A549 (cell line): ENCODE results near the gene SPATA6L. TPM values are rescaled to one million over a fixed set of nuclear protein-coding genes. Genes with fewer than 3 reads are reported as not detected.

Experiments used
- ATAC-seq, 2 experiments: fragments of 200-7000 bp in 1 of 2; fragments of >200 bp in 1 of 2; cut with Nextera tagmentation in 1 of 2; cut with Tn5 transposase in 1 of 2; 3 replicates each; pipeline versions ENCODE4 v1.8.0 to v1.9.1; 2018 to 2020; ENCODE audit warnings: mild to moderate bottlenecking in 1 of 2, moderate library complexity in 1 of 2
- CTCF ChIA-PET: fragments of 300-600 bp; sonication (Branson Sonifier 250); formaldehyde crosslinking; extraction: SDS; loops from one replicate; lab custom pipeline; 2021; ENCODE audit warnings: antibody characterized with exemption, inconsistent platforms; lab: Yijun Ruan, JAX
- POLR2A ChIA-PET: fragments of 350-600 bp; formaldehyde crosslinking; extraction: SDS; loops from one replicate; lab custom pipeline; 2021; ENCODE audit warnings: antibody characterized with exemption, inconsistent platforms; lab: Yijun Ruan, JAX
- DNase-seq, 2 experiments: peaks; one replicate each; pipeline versions ENCODE4 v3.0.0 to v3.0.0-alpha.2; 2011 to 2016; ENCODE audit warnings: low read depth in 1 of 2, low spot score in 1 of 2
- FAIRE-seq: peaks from 2 replicates; lab custom pipeline; 2011; peaks lifted over from hg19 to GRCh38; lab: Jason Lieb, UNC
- H3K27ac ChIP-seq, 2 experiments: fragments of >200 bp; sonication (Bioruptor Twin); formaldehyde crosslinking; 3 replicates each; pipeline ENCODE4 v1.5.1; 2016 to 2017
- H3K4me1 ChIP-seq: fragments of >200 bp; sonication (Bioruptor Twin); formaldehyde crosslinking; 3 replicates; pipeline ENCODE4 v1.6.1; 2016
- H3K4me2 ChIP-seq: fragments of >200 bp; sonication (Bioruptor Twin); formaldehyde crosslinking; 3 replicates; pipeline ENCODE4 v1.6.1; 2016
- H3K4me3 ChIP-seq: fragments of >200 bp; sonication (Bioruptor Twin); formaldehyde crosslinking; 3 replicates; pipeline ENCODE4 v1.5.1; 2016
- H3K9me3 ChIP-seq: fragments of >200 bp; sonication (Bioruptor Twin); formaldehyde crosslinking; 3 replicates; pipeline ENCODE4 v1.6.1; 2016
- ATOH8 ChIP-seq: fragments of 250-450 bp; sonication (Bioruptor Pico); IDR thresholded peaks from 2 replicates; pipeline ENCODE4 v1.5.0; 2020; ENCODE audit warnings: low read depth, mild to moderate bottlenecking, moderate library complexity
- BCL3 ChIP-seq: fragments of >200 bp; sonication (Bioruptor Twin); formaldehyde crosslinking; IDR thresholded peaks from 3 replicates; pipeline ENCODE4 v1.6.1; 2016
- BHLHE40 ChIP-seq: IDR thresholded peaks from 2 replicates; pipeline ENCODE4 v1.6.1; 2012; ENCODE audit warnings: low read depth, low read length, inconsistent platforms
- CBX2 ChIP-seq: fragments of 200-600 bp; sonication (generic); IDR thresholded peaks from 2 replicates; pipeline ENCODE4 v1.6.1; 2016; ENCODE audit warnings: low read depth, mild to moderate bottlenecking, borderline replicate concordance
- CBX8 ChIP-seq: fragments of 200-600 bp; sonication (generic); IDR thresholded peaks from 2 replicates; pipeline ENCODE4 v1.6.1; 2016
- E2F6 ChIP-seq: IDR thresholded peaks from 2 replicates; pipeline ENCODE4 v1.6.1; 2012; ENCODE audit warnings: low read depth, borderline replicate concordance
- ELK1 ChIP-seq: fragments of 150-350 bp; IDR thresholded peaks from 2 replicates; pipeline ENCODE4 v1.6.1; 2014; ENCODE audit warnings: low read depth, mild to moderate bottlenecking, low read length
- FOSB ChIP-seq: fragments of 250-450 bp; sonication (Bioruptor Pico); IDR thresholded peaks from 2 replicates; pipeline ENCODE4 v1.5.0; 2020; ENCODE audit warnings: mild to moderate bottlenecking, moderate library complexity
- FOXS1 ChIP-seq: fragments of 250-450 bp; sonication (Bioruptor Pico); IDR thresholded peaks from 2 replicates; pipeline ENCODE4 v1.5.0; 2020; ENCODE audit warnings: mild to moderate bottlenecking, moderate library complexity
- GATA3 ChIP-seq: IDR thresholded peaks from 2 replicates; pipeline ENCODE4 v1.6.1; 2012; ENCODE audit warnings: borderline replicate concordance
- HES2 ChIP-seq: fragments of >200 bp; sonication (Bioruptor Twin); formaldehyde crosslinking; IDR thresholded peaks from 2 replicates; pipeline ENCODE4 v1.6.1; 2016
- HEYL ChIP-seq: fragments of 250-450 bp; sonication (Bioruptor Pico); IDR thresholded peaks from 2 replicates; pipeline ENCODE4 v1.8.0; 2021; ENCODE audit warnings: mild to moderate bottlenecking, moderate library complexity
- HOXA7 ChIP-seq: fragments of 250-450 bp; sonication (Bioruptor Pico); IDR thresholded peaks from 2 replicates; pipeline ENCODE4 v1.5.0; 2020; ENCODE audit warnings: mild to moderate bottlenecking, moderate library complexity
- HOXB13 ChIP-seq: fragments of 250-450 bp; sonication (Bioruptor Pico); IDR thresholded peaks from 2 replicates; pipeline ENCODE4 v1.5.0; 2020; ENCODE audit warnings: low read depth, mild to moderate bottlenecking, moderate library complexity
- HOXB5 ChIP-seq: fragments of 250-450 bp; sonication (Bioruptor Pico); IDR thresholded peaks from 2 replicates; pipeline ENCODE4 v1.5.0; 2020; ENCODE audit warnings: mild to moderate bottlenecking, moderate library complexity
- JUN ChIP-seq, 2 experiments: fragments of >200 bp; sonication (Bioruptor Twin); formaldehyde crosslinking; IDR thresholded peaks; 2 replicates in 1 of 2; 3 replicates in 1 of 2; pipeline ENCODE4 v1.6.1; 2016 to 2017
- KDM5A ChIP-seq: fragments of 200-600 bp; sonication (generic); IDR thresholded peaks from 2 replicates; pipeline ENCODE4 v1.6.1; 2016; ENCODE audit warnings: antibody characterized with exemption, mild to moderate bottlenecking
- NFE2L2 ChIP-seq: fragments of 150-350 bp; conservative IDR thresholded peaks from 2 replicates; pipeline ENCODE4 v1.6.1; 2014; ENCODE audit warnings: low read length
- NR3C1 ChIP-seq: fragments of >200 bp; sonication (Bioruptor Twin); formaldehyde crosslinking; IDR thresholded peaks from 3 replicates; pipeline ENCODE4 v1.6.1; 2017
- PHF8 ChIP-seq: fragments of 200-600 bp; sonication (generic); IDR thresholded peaks from 2 replicates; pipeline ENCODE4 v1.6.1; 2016; ENCODE audit warnings: low read depth, mild to moderate bottlenecking, antibody characterized with exemption, moderate library complexity, borderline replicate concordance
- POLR2A ChIP-seq: IDR thresholded peaks from 2 replicates; pipeline ENCODE4 v1.6.1; 2012; ENCODE audit warnings: mild to moderate bottlenecking, low read length
- RARB ChIP-seq: fragments of 250-450 bp; sonication (Bioruptor Pico); IDR thresholded peaks from 2 replicates; pipeline ENCODE4 v1.8.0; 2021; ENCODE audit warnings: mild to moderate bottlenecking, moderate library complexity
- SMC3 ChIP-seq: fragments of >200 bp; sonication (Bioruptor Twin); formaldehyde crosslinking; IDR thresholded peaks from 3 replicates; pipeline ENCODE4 v1.6.1; 2018; ENCODE audit warnings: inconsistent platforms
- SREBF2 ChIP-seq: fragments of 450-650 bp; IDR thresholded peaks from 2 replicates; pipeline ENCODE4 v1.6.1; 2014; ENCODE audit warnings: mild to moderate bottlenecking, moderate library complexity
- TFCP2L1 ChIP-seq: fragments of 250-450 bp; sonication (Bioruptor Pico); IDR thresholded peaks from 2 replicates; pipeline ENCODE4 v1.5.0; 2021; ENCODE audit warnings: mild to moderate bottlenecking
- ZFP36 ChIP-seq: fragments of 450-650 bp; IDR thresholded peaks from 2 replicates; pipeline ENCODE4 v1.6.1; 2014; ENCODE audit warnings: borderline replicate concordance; ENCODE audit not compliant: partially characterized antibody
- ZNF302 ChIP-seq: fragments of 250-450 bp; sonication (Bioruptor Pico); IDR thresholded peaks from 2 replicates; pipeline ENCODE4 v1.9.0; 2021; ENCODE audit warnings: inconsistent platforms, mild to moderate bottlenecking, moderate library complexity
- ZSCAN20 ChIP-seq: fragments of 250-450 bp; sonication (Bioruptor Pico); IDR thresholded peaks from 2 replicates; pipeline ENCODE4 v1.8.0; 2022; ENCODE audit warnings: mild to moderate bottlenecking, moderate library complexity
- WGBS: methylation state at CpG from one replicate; pipeline ENCODE4 v1.1.6; 2017; ENCODE audit errors: missing lambda C conversion rate; 5-methylcytosine and 5-hydroxymethylcytosine counted together
- polyA plus RNA-seq, 4 experiments: library from polyadenylated mRNA; depleted of rRNA in 3 of 4; stranded (reverse); fragments of >200 nt; fragmentation: RNase III in 1 of 4; extraction: RNeasy Plus Mini Kit Qiagen cat#74134 plus additional on column Dnase treatment in 1 of 4; gene quantifications; 2 replicates in 3 of 4; 3 replicates in 1 of 4; pipeline ENCODE4 v1.2.3, GENCODE V29; 2011 to 2017

Gene SPATA6L
- polyA plus RNA-seq, 2 of the 4 experiments (the other 2 are of a cell fraction), result 0.99 to 6.6 TPM

GRCh38 chr9:4690144-4690543, 23.9 kb upstream of the SPATA6L start:
- 94% methylated on average over 4 of the region's 4 CpGs for WGBS
- Histone ChIP-seq H3K4me3 (no peak overlapping the region), H3K9me3 (no peaks in the 10 kb centered on the region), H3K4me1 (no peaks in the 10 kb centered on the region), H3K4me2 (no peak overlapping the region), H3K27ac (no peak overlapping the region)
- ChIA-PET CTCF (no interaction called here), POLR2A (no interaction called here)
- TF ChIP-seq NR3C1 (no peak), BCL3 (no peak), SREBF2 (no peak), BHLHE40 (no peak), ZNF302 (CRISPR knock-in tag) (no peak), HOXB13 (CRISPR knock-in tag) (no peak), JUN (IDR thresholded peaks at IDR 0.05) (no peak), CBX8 (no peak), ELK1 (no peak), ZSCAN20 (no peak), FOXS1 (CRISPR knock-in tag) (no peak), E2F6 (no peak), ZFP36 (no peak), FOSB (CRISPR knock-in tag) (no peak), SMC3 (no peak), KDM5A (no peak), TFCP2L1 (CRISPR knock-in tag) (no peak), CBX2 (no peak)
- DNase-seq (no peak), FAIRE-seq (no peak), ATAC-seq (no peak)

- no peak for DNase-seq
- H3K27ac ChIP-seq, result no peak overlapping the region
- WGBS, result 89% methylated on average over 1 of the region's 1 CpG
- CTCF ChIA-PET, result no interaction called here
- TF ChIP-seq HOXA7 (CRISPR knock-in tag), result no peak
- TF ChIP-seq, all 56 proteins: peak for 0
- H3K4me3 ChIP-seq, result no peak overlapping the region
- H3K4me2 ChIP-seq, result no peak overlapping the region
- no peak for ATAC-seq
- no peaks in the 10 kb centered on the region for H3K9me3 ChIP-seq
- H3K4me1 ChIP-seq, result no peaks in the 10 kb centered on the region
- no peak for FAIRE-seq
- POLR2A ChIA-PET, result no interaction called here
Measured at GRCh38 chr9:4689687-4690104, 23.4 kb upstream of the SPATA6L start.

- TF ChIP-seq BCL3 (no peak), HES2 (no peak), RARB (no peak), HEYL (no peak), PHF8 (no peak), ZNF302 (CRISPR knock-in tag) (no peak), HOXB5 (no peak), ATOH8 (CRISPR knock-in tag) (no peak), POLR2A (no peak), NR3C1 (no peak), GATA3 (no peak), NFE2L2 (no peak)
- FAIRE-seq, result no peak
- WGBS, result 41% methylated on average over 2 of the region's 2 CpGs
- no peak for ATAC-seq
- ChIA-PET CTCF (no interaction called here), POLR2A (no interaction called here)
- Histone ChIP-seq H3K4me1 (no peaks in the 10 kb centered on the region), H3K27ac (no peak overlapping the region), H3K4me2 (no peak overlapping the region), H3K9me3 (no peaks in the 10 kb centered on the region), H3K4me3 (no peak overlapping the region)
- DNase-seq, result no peak
Measured at GRCh38 chr9:4689021-4689420, 22.7 kb upstream of the SPATA6L start.
